Uterus (tissue), 2 donors: ENCODE data around the gene ZNF839.

ENCODE experiments used
- CTCF ChIP-seq, 4 experiments: fragments of 200-600 bp in 2 of 4; fragments of 450-650 bp in 2 of 4; sonication (generic) in 2 of 4; IDR thresholded peaks; one replicate each; pipeline ENCODE4 v1.5.1; 2016 to 2019; ENCODE audit warnings: antibody characterized with exemption in 4 of 4, mild to moderate bottlenecking in 2 of 4, moderate library complexity in 1 of 4
- POLR2A ChIP-seq, 2 donors: fragments of 450-650 bp; IDR thresholded peaks; one replicate each; pipeline ENCODE4 v1.6.1; 2016; ENCODE audit warnings: antibody characterized with exemption in 2 of 2, mild to moderate bottlenecking in 1 of 2, moderate library complexity in 1 of 2

- no peak for TF ChIP-seq CTCF (IDR thresholded peaks at IDR 0.05)
- no peak for TF ChIP-seq POLR2A (IDR thresholded peaks at IDR 0.05)
Observed at GRCh38 chr14:102338724-102339123, 19.2 kb downstream of the ZNF839 start.
